M059J (cell line): ENCODE results near the gene SULF2. TPM values are rescaled to one million over a fixed set of nuclear protein-coding genes. Genes with fewer than 3 reads are reported as not detected.
A peak's percentile ranks its signal among the peaks of the same experiment; 100 is the strongest.
"Not testable (repeated sequence)": the region's sequence is repeated elsewhere in the genome, so short reads cannot be mapped to it uniquely, and the experiment has no call there.

Source experiments
- DNase-seq: peaks from one replicate; pipeline ENCODE4 v3.0.0-alpha.2; 2012; ENCODE audit warnings: low read depth
- total RNA-seq: library from RNA; depleted of rRNA; stranded (reverse); fragments of >200 nt; shearing (Covaris generic); gene quantifications from 2 replicates; pipeline ENCODE4 v1.2.3, GENCODE V29; 2014

Gene SULF2
- total RNA-seq, 1 experiment from 2014 or later: 140 TPM

DNA sequence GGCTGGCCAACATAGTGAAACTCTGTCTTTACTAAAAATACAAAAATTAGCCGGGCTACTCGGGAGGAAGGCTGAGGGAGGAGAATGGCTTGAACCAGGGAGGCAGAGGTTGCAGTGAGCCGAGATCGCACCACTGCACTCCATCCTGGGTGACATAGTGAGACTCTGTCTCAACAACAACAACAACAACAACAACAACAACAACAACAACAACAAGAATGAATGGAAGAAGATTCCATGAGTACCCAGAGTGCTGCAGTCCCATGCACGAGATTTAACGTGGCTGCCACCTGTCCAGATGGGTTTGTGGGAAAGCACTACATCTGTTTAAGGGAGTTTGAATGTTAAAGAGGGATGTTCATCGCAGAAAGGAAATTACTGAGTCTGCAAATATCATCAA is 19.7 kb upstream of the SULF2 start:
- not testable (repeated sequence) for DNase-seq

DNA sequence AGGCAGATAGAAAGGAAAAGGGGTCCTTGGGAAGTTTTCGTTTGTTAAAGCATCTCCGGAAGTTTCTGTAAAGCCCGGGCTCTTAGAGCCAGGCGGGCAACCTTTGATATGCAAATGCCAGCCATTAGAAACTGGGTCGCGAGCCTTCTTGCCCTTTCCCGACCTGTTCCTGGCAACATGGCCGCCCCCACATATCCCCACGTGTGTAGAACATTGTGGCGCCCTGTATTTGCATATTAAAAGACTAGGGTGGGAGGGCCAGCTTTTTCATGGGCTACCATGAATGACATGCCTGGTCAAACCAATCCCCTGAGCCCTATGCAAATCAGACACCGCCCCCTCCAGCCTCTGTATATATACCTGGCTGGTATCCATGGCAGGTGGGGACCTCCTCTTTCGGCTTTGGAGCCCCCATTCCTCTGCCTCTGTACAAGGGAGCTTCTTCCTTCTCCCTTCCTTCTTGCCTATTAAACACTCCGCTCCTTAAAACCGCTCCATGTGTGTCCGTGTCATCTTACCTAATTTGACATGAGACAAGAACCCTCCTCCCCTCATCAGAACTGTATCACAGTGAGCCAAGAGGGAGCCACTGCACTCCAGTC is 19.0 kb upstream of the SULF2 start:
- DNase-seq: not testable (repeated sequence)

GRCh38 chr20:47802975-47803374 is 17.7 kb upstream of the SULF2 start:
- no peak for DNase-seq

DNA sequence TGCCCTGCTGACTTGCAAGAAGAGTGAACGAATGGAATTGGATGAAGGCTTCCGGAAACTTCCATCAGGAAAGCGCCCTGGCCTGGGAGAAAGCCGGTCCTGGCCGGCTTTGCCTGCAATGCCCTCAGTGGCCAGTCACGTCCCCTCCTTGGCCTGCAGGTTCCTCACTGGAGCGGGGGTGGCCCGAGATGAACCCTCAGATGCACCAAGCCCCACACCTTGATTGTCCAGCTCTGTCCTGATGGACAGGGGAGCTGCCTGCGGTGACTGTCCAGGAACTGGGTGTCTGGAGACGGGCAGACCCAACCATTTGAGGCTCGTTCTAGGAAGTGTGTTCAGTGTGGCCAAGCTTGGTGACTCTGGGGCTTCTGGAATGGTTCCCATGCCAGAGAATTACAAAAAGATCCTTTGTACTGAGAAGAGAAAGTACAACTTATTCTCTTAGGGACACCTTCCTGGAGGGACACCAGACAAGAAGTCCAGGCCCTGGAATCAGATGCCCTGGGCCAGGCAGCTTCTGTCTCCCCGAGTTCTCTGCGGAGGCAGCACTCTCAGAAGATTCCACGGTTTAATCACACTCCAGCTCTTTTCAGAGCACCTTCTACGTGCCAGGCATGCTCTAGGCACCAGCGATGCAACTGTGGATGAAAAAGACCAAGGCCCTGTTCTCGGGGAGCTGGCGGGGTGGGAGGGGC is 17.1 kb upstream of the SULF2 start:
- no peak for DNase-seq

- no peak for DNase-seq
Observed at GRCh38 chr20:47801759-47802158, 16.5 kb upstream of the SULF2 start.

DNA sequence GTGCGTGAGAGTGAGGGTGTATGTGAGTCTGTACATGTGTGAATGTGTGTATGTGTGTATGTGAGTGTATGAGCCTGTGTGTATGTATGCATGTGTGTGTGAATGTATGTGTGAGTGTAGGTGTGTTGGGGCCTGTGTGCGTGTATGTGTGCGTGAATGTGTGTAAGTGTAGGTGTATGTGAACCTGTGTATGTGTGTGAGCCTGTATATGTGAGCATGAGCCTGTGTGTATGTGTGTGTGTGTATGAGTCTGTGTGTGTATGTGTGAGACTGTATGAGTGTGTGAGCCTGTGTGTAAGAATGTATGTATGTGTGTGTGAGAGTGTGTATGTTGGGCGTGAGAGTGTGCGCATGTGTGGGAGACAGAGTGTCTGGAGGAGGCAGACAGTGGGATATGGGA is 15.8 kb upstream of the SULF2 start:
- DNase-seq: no peak

- DNase-seq: no peak
Observed at GRCh38 chr20:47800623-47801022, 15.3 kb upstream of the SULF2 start.

GRCh38 chr20:47799116-47799715 is 13.9 kb upstream of the SULF2 start:
- DNase-seq: no peak

DNA sequence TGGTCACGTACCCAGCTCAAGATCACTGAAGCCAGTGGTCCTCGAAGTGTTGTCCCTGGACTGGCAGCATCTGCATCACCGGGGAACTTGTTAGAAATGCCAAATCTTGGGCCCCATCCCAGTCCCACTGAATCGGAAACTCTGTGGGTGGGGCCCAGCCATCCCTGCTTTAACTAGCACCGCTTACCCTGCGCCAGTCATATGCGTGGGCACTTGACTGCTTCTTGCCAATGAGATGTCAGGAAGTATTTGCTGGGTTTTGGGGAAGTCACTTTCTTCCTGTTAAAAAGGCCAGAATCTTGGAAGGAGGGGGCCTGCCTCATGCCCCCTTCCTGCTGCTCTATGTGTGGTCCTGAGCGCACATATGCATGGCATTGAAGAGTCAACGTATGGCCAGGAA is 11.7 kb upstream of the SULF2 start:
- no peak for DNase-seq

DNA sequence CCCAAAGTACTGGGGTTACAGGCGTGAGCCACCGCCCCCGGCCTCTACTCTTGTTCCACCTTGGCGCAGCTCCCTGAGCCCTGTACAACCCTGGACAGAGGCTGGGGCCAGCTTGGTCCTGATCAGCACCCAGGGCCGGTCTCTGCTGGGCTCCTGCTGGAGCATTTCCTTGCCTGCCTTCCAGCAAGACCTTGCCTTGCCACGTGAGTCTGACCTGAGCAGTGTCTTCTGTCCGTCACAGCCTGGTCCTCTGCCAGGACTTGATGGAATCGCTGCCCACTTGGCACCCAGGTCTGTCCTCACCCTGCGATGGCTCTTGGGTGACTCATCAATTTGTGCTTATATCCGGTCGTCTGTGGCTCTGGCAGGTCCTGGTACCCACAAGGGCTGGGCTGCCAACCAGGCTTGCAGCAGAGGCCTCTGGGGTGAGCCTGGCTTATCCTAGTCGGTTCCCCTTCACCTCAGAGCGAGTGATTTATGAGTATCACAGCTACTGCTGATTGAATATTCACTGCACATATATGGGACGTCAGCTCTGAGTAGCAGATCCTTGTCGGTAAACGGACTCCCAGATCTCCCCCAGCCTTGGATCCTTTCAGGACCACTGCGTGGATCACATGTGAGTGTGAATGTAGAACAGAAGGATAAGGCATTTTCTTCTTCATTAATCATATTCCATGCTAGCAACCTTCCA is 10.1 kb upstream of the SULF2 start:
- DNase-seq: peak; percentile 100

GRCh38 chr20:47794264-47794663 is 9.0 kb upstream of the SULF2 start:
- DNase-seq: not testable (repeated sequence)

DNA sequence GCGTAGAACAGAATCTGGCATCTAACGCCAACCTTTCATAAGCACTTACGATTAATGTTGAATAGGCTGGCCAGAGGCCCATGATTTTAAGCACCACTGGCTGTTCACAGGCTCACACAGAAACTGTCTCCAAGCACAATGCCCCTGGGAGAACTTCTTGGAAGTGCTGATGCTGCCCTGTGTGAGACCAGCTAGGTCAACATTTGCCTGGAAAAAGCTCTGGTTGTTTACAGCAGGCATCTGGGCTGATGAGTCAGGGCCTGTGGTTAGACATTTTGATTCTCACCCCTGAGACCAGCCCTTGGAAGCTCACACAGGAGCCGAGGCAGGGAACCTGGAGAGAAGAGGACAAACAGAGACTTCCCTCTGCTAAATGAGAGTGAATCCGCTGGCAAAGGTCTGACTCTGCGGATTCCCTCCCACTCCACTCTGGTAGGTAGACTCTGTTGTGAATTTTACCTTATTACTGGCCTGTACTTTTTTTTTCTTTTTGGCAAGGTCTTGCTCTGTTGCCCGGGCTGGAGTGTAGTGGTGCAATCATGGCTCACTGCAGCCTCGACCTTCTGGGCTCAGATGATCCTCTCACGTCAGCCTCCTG is 6.8 kb upstream of the SULF2 start:
- peak; percentile 100 for DNase-seq

GRCh38 chr20:47791084-47791599 is 5.9 kb upstream of the SULF2 start:
- peak; percentile 89 for DNase-seq

- DNase-seq: no peak
Observed at GRCh38 chr20:47790580-47790965, 5.3 kb upstream of the SULF2 start.

DNA sequence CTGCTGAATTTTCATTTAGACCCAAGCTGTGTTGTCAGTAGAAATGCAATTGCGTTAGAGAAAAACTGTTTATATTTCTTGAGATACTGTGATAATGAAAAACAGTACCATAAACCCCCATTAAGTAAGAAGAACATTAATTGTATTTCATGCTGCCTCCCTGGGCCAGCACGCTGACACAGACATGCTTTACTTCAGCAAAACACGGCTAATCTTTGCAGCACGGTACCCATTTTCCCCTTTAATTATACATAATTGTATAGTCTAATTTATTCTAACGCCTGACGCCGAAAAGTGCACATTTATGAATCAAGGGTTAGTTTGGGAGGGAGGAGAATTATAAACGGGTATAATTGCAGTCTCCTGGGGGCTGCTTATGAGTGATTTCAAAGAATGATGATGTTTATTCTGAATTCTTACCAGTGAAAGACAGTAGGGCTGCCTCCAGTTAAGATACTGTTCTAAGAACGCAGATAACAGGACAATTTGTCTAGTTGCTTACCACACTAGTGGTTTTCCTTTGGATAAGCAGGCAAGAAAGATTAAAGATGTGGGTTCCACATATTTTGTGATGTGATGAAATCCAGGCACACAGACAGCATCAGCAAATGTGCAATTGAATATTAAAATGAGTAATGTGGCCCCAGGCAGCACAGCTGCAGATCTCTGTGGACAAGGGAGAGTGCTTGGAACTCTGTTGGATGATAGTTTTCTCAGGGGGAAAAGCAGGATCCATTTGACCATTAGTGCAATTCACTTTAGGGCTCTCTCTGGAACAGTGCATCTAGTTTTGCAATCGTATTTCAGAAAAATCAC is 4.7 kb upstream of the SULF2 start:
- DNase-seq: peak; percentile 98

- DNase-seq: peak; percentile 62
Observed at GRCh38 chr20:47789081-47789763, 3.9 kb upstream of the SULF2 start.

DNA sequence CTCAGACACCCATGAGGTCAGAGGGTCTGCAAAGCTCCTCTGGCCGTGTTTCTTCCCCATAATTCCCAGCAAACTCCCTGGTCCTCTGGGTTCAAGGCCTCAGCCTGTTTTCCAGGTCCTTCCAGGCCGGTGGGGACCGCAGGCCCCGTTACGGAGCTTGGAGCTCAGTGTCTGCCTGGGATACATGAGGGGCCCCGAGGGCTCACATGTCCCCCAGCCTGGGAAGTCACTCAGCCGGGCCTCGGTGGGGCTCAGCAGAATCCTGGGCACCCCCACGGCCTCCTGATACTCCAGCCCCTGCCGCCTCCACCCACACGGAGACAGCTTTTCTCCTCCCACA is 3.4 kb upstream of the SULF2 start:
- DNase-seq: no peak

GRCh38 chr20:47786765-47787107 is 1.5 kb upstream of the SULF2 start:
- no peak for DNase-seq

GRCh38 chr20:47785854-47786764 is 828 bp upstream of the SULF2 start:
- peak; percentile 91 for DNase-seq
